Left kidney (tissue), 2 donors: ENCODE measurements around the gene KCNIP4. TPM values are rescaled to one million over a fixed set of nuclear protein-coding genes. Genes with fewer than 3 reads are reported as not detected.

Source experiments
- DNase-seq: peaks from one replicate; pipeline ENCODE4 v3.0.0-alpha.2; 2013
- polyA plus RNA-seq: library from polyadenylated mRNA; unstranded; fragments of 120-200 nt; gene quantifications from one replicate; pipeline ENCODE4 v1.2.1, GENCODE V29; 2013; ENCODE audit not compliant: insufficient read length

The KCNIP4 gene
- polyA plus RNA-seq, 1 donor = 13.0 TPM

DNA sequence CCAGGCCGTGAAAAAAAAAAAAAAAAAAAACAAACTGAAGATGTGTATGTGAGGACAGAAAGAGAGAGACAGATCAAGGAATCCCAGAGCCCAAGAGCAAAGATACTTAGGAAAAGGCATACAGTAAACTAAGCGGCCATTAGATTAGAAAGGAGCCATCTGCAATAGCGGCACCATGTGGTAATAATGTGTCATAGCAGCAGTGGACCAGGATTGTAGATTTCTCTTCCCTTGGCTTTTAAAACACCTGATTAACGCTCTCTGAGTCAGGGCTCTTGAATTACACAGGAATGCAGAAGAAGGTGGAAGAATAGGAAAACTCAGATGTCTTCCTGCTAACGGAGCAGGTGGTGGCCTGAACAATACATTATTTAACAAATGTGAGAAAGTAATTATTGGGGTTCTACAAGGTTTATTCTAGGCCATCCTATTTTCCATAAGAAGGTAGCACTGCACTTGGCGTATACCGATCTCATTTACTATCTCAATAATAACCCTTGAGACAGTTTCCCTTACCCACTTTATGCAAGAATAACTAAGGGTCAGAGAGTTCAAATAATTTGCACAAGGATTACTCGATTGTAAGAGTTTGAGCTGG lies 182.7 kb downstream of the KCNIP4 start:
- peak; percentile 67 for DNase-seq

GRCh38 chr4:21763855-21764254 lies 184.7 kb downstream of the KCNIP4 start:
- no peak for DNase-seq

GRCh38 chr4:21757248-21757647 lies 191.3 kb downstream of the KCNIP4 start:
- no peak for DNase-seq

- DNase-seq = no peak
Measured at GRCh38 chr4:21753084-21753760, 195.3 kb downstream of the KCNIP4 start.

- no peak for DNase-seq
Measured at GRCh38 chr4:21752616-21753015, 196.0 kb downstream of the KCNIP4 start.

DNA sequence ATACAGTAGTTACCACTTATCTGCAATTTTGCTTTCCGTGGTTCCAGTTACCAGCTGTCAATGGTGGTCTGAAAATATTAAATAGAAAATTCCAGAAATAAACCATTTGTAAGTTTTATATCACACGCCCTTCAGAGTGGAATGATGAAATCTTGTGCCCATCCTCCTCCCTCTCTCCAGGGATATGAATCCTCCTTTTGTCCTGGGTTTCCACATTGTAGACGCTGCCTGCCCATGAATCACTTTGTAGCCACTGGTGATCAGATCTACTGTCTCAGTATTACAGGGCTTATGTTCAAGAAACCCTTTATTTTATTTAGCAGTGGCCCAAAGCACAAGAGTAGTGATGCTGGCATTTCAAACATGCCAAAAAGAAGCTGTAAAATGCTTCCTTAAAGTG lies 198.6 kb downstream of the KCNIP4 start:
- no peak for DNase-seq

DNA sequence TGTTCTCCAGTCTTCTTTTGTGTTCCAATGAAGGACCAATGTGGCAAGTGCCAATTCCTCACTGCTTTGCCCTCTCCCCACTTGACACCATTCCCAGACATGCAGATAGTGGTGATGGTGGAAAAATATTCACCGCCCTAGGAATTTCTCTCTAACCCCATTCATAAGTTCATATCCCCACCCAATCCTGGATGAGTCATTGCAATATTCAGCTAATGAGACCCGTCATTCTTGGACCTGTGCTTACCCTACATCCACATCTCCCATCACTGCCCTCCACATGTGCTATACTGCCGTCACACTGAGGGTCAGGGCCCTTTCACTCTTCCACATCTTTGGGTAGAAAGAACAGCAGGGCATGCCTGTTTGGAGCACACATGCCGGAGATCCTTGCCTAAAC lies 199.2 kb downstream of the KCNIP4 start:
- no peak for DNase-seq

DNA sequence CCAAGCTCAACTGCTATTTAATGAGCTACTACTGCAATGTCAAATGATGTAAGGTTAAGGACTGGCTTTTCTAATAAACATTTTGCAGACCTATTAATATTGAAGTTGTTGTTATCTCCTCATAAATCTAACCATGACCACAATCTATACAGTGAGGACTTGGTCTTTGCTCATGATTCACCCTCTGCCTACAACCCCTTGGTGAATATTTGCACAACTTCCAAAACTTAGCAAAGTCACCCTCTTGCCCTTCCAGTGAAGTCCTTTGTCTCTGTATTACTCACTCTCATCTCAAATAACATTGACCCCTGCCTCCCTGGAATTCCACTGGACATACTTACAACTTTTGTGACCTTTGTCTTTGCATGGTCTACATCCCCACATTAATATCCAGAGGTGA lies 204.5 kb downstream of the KCNIP4 start:
- DNase-seq = no peak

- DNase-seq = no peak
Measured at GRCh38 chr4:21742326-21742725, 206.2 kb downstream of the KCNIP4 start.

DNA sequence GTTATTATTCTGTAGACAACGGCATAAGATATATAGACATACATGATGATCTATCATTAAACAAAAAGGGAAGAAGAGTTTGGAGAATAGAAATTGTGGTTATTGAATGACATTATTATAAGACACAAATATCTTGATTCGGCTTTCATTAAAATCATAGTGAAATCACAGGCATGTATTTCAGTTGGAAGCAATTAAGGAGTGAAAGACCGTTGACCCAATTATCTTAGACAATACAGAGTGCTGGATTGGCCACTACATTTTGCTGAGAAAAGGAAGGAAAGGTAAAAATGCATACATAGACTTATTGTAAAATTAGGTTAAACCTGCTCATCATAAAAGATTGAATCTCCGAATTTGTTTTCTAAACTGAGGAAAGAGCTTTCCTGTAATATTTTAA lies 209.8 kb downstream of the KCNIP4 start:
- DNase-seq = no peak

DNA sequence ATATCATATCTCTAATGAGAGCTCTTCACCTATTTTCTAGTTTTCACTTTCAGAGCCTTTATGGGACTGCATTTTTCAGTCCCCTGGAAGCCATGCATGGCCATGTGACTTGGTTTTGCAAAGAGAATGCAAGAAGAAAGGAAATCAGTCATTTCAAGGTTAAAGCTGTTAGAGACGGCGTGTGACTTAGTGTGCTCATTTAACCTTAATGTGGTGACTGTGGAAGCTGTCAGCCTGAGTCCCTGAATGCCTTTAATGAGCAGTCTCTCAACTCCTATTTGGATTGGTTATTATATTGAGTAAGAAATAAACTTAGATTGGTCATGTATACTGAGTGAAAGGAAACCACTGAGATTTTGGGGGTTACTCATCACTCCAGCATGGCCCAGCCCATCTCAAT lies 212.7 kb downstream of the KCNIP4 start:
- no peak for DNase-seq

GRCh38 chr4:21733894-21734630 lies 214.5 kb downstream of the KCNIP4 start:
- DNase-seq = no peak

DNA sequence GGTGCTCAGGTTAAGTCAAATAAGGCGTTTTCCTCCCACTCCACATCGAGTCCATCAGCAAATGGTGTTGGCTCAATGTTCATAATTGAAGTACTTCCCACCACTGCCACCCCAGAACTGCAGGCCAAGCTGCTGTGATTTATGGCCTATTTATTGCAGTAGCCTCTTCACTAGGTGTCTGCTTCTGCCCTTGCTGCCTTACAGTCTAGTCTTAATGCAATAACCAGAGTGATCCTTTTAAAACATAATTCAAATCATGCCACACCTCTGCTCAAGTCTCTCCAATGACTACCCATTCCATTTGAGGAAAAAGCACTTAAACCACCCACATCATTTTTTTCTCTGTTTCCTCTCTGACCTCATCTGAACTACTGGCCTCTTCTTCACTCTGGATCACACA lies 220.3 kb downstream of the KCNIP4 start:
- no peak for DNase-seq

- no peak for DNase-seq
Measured at GRCh38 chr4:21726255-21726815, 222.2 kb downstream of the KCNIP4 start.

DNA sequence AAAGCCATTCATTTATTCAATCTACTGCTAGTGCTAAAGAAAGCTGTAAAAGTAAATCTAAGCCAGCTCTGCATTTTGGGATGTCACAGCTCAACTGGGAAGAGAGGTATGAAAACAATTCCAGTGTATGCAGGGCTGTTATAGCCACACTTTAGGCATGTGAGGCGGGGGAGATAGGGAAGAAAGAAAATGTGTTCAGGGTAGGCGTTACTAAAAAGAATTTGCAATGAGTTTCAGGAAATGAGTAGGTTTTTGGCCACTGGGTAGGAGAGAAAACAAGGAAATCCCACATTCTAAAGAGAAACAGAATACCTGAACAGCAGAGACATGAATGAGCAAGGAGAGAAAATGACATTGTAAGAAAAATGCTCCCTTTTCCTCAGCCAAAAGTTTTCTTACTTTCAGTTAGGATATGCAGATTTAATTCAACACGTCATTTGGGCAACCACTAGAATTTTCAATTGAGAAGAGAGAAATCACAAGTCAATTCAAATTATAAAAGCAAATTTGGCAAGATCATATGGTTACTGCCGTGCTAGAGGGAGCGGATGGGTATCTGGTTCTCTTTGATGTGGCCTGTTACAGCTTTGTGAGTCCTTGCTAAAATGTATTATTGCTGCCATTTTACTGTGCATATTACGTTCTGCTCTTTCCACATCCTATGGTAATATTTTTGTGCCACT lies 226.3 kb downstream of the KCNIP4 start:
- DNase-seq = no peak

- DNase-seq = no peak
Measured at GRCh38 chr4:21716531-21716930, 232.0 kb downstream of the KCNIP4 start.

- no peak for DNase-seq
Measured at GRCh38 chr4:21710179-21710835, 238.3 kb downstream of the KCNIP4 start.

DNA sequence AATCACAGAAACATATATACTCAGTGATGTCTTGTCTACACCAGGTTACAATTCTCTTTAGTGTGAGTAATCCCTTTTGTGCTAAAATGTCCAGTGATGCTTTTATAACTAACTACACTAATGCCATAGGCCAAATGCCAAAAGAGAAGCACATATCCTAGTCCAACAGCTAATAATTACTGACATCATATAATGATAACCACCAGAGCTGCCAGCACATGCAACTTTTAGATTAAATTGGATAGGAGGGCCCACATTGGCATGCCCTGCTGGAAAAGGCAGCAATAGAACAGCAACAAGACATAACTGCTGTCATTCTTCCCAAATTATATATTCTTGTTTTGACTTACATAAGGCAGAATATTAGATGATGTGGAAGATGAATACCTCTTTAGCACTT lies 238.8 kb downstream of the KCNIP4 start:
- DNase-seq = no peak

DNA sequence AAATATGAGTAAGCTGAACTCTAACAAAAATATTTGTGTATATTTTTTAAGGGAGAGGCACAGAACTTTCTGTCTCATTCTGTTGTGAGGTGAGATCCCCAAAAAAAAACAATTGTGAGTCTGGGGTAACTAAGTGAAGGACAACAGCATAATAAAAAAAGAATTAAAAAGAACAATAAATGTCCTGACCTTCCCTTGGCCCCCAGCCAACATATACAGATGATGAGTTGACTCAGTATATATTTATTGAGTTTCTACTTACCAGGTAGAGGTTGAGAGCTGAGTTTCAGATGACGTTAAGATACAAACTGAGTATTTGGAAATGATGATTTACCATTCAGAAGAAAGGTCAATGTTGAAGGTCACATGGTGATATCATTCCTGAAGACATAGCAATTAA lies 239.5 kb downstream of the KCNIP4 start:
- no peak for DNase-seq

DNA sequence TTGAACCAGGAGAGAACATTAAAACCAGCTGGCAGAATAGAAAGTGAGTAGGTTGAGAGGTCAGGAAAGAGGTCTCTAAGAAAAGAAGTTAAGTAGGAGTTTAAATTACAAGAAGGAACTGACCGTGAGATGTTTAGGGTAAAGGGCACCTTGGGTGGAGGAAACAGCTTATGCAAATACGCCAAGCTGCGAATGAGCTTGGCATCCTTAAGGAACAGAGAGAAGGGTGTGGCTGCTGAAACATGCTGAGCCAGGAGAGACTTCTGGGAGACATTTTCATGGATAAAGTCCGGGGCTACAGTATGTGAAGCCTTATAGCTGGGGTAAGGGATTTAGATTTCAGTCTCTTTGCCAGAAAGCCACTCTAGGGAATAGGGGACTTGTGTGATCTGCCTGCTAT lies 249.1 kb downstream of the KCNIP4 start:
- DNase-seq = no peak

DNA sequence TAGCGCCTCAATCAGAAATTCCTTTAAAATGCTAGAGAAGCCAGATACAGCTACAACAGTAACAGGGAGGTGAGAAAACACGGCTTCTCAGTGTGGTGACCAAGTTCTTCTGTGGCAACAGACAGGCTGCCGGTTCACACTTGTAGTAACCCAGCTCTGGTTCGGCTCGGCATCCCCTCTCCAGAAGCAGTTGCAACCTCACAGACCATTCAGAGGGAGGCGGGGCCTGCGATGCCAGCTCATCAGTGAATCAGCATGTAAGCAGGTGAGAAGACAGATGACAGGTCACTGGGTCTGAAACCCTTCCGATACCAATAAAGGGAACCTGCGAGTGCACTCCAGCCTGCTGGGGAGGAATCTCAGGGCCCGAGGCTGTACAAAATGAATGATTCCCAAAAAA lies 251.0 kb downstream of the KCNIP4 start:
- peak; percentile 3 for DNase-seq

GRCh38 chr4:21695141-21695540 lies 253.4 kb downstream of the KCNIP4 start:
- no peak for DNase-seq
